Keratinocyte (primary cell): ENCODE measurements around the gene MYO1C. TPM values are rescaled to one million over a fixed set of nuclear protein-coding genes. Genes with fewer than 3 reads are reported as not detected.

ENCODE experiments used
- DNase-seq: peaks from one replicate; pipeline ENCODE4 v3.0.0-alpha.2; 2011; ENCODE audit warnings: low read depth, missing footprints, low spot score
- FAIRE-seq: peaks from 2 replicates; lab custom pipeline; 2011; peaks lifted over from hg19 to GRCh38; lab: Jason Lieb, UNC
- H2AFZ ChIP-seq: 2 replicates; pipeline ENCODE4 v1.6.0; 2012; ENCODE audit warnings: low read length, control low read depth, inconsistent platforms; ENCODE audit not compliant: control insufficient read depth
- H3K27ac ChIP-seq: 2 replicates; pipeline ENCODE4 v1.5.1; 2011; ENCODE audit warnings: low read length; ENCODE audit not compliant: control insufficient read depth, insufficient read depth
- H3K27me3 ChIP-seq: 3 replicates; pipeline ENCODE4 v1.6.0; 2011; ENCODE audit warnings: low read length; ENCODE audit not compliant: control insufficient read depth, insufficient read depth; ENCODE audit errors: extremely low read depth
- H3K36me3 ChIP-seq, 2 experiments: 2 replicates in 1 of 2; 3 replicates in 1 of 2; pipeline ENCODE4 v1.5.1; 2011; ENCODE audit warnings: low read length in 2 of 2, mild to moderate bottlenecking in 1 of 2; ENCODE audit not compliant: control insufficient read depth in 2 of 2, insufficient read depth in 2 of 2; ENCODE audit errors: extremely low read depth in 1 of 2
- H3K4me1 ChIP-seq: 3 replicates; pipeline ENCODE4 v1.5.1; 2011; ENCODE audit warnings: low read length; ENCODE audit not compliant: control insufficient read depth, insufficient read depth; ENCODE audit errors: extremely low read depth
- H3K4me2 ChIP-seq: 3 replicates; pipeline ENCODE4 v1.6.0; 2011; ENCODE audit warnings: low read depth, low read length; ENCODE audit not compliant: control insufficient read depth, insufficient read depth; ENCODE audit errors: extremely low read depth
- H3K4me3 ChIP-seq, 3 experiments: fragments of 200-600 bp in 1 of 3; sonication (generic) in 1 of 3; 2 replicates in 2 of 3; 3 replicates in 1 of 3; pipeline ENCODE4 v1.5.1; 2011 to 2016; ENCODE audit warnings: low read length in 3 of 3, mild to moderate bottlenecking in 3 of 3, control low read depth in 2 of 3, inconsistent platforms in 1 of 3, low read depth in 1 of 3, mixed read lengths in 1 of 3, mixed run types in 1 of 3, moderate library complexity in 1 of 3; ENCODE audit not compliant: control insufficient read depth in 2 of 3, insufficient read depth in 2 of 3; ENCODE audit errors: extremely low read depth in 1 of 3
- H3K79me2 ChIP-seq: 2 replicates; pipeline ENCODE4 v1.6.0; 2012; ENCODE audit warnings: low read length; ENCODE audit not compliant: control insufficient read depth, insufficient read depth
- H3K9ac ChIP-seq: 3 replicates; pipeline ENCODE4 v1.6.0; 2011; ENCODE audit warnings: low read length; ENCODE audit not compliant: control insufficient read depth, insufficient read depth; ENCODE audit errors: extremely low read depth
- H3K9me1 ChIP-seq: 3 replicates; pipeline ENCODE4 v1.6.0; 2011; ENCODE audit warnings: low read length; ENCODE audit not compliant: control insufficient read depth, insufficient read depth; ENCODE audit errors: extremely low read depth
- H3K9me3 ChIP-seq: 2 replicates; pipeline ENCODE4 v1.5.1; 2012; ENCODE audit warnings: low read depth, low read length; ENCODE audit not compliant: control insufficient read depth
- H4K20me1 ChIP-seq: 3 replicates; pipeline ENCODE4 v1.6.0; 2011; ENCODE audit warnings: low read length; ENCODE audit not compliant: control insufficient read depth, insufficient read depth; ENCODE audit errors: extremely low read depth
- CTCF ChIP-seq, 3 experiments: IDR thresholded peaks in 1 of 3; conservative IDR thresholded peaks in 1 of 3; optimal IDR thresholded peaks in 1 of 3; 2 replicates in 2 of 3; 3 replicates in 1 of 3; pipeline versions ENCODE3 to v1.5.1; 2011; ENCODE audit warnings: low read length in 3 of 3, mild to moderate bottlenecking in 3 of 3, moderate library complexity in 2 of 3, control low read depth in 1 of 3, inconsistent platforms in 1 of 3; ENCODE audit not compliant: insufficient read depth in 2 of 3; ENCODE audit errors: extremely low read depth in 1 of 3
- EZH2 ChIP-seq: IDR thresholded peaks from one replicate; pipeline ENCODE4 v1.6.1; 2012; ENCODE audit warnings: inconsistent platforms, mild to moderate bottlenecking, low read length, moderate library complexity
- dilution Hi-C: fragments of 300-500 bp; cut with MboI; formaldehyde crosslinking; loops from one replicate; pipeline ENCODE4 v1.7.0; 2020; ENCODE audit warnings: low sequenced_read_pairs; ENCODE audit not compliant: extremely low pct_ligation_motif_present
- polyA plus RNA-seq, 5 experiments: library from polyadenylated mRNA; depleted of rRNA in 3 of 5; stranded (reverse) in 3 of 5; stranded (forward) in 1 of 5; unstranded in 1 of 5; fragments of >200 nt; gene quantifications; 1 replicate in 1 of 5; 2 replicates in 3 of 5; 3 replicates in 1 of 5; pipeline versions ENCODE4 v1.2.1 to v1.2.3, GENCODE V29; 2011 to 2012; ENCODE audit warnings: missing spikeins in 2 of 5, low read depth in 1 of 5, low replicate concordance in 1 of 5

MYO1C gene
- polyA plus RNA-seq, 1 donor (not counting 4 experiments of a cell fraction or from before 2014, with no cell fraction given), result 101 TPM

GRCh38 chr17:1490643-1491442 lies 1.6 kb downstream of the MYO1C start:
- FAIRE-seq, result no peak
- peak overlapping the region; percentile 75 to 80 (median 76) for H3K4me3 ChIP-seq
- peak overlapping the region; percentile 82 for H3K4me2 ChIP-seq
- H3K9me1 ChIP-seq, result no peaks in the 10 kb centered on the region
- H4K20me1 ChIP-seq, result no peaks in the 10 kb centered on the region
- no peaks in the 10 kb centered on the region for H3K9me3 ChIP-seq
- dilution Hi-C loops, result no loop called here
- peaks cover 17% of the 10 kb centered on the region for H3K79me2 ChIP-seq
- TF ChIP-seq EZH2 (no peak), CTCF (optimal IDR thresholded peaks at IDR 0.05 in 1 of 3, IDR thresholded peaks at IDR 0.05 in 1 of 3, conservative IDR thresholded peaks at IDR 0.05 in 1 of 3; ENCODE audit: extremely low read depth in 1 of 3, insufficient read depth in 2 of 3, low read length in 3 of 3) (no peak)
- H3K4me1 ChIP-seq, result peaks cover 39% of the 10 kb centered on the region
- peak overlapping the region; percentile 49 for H3K27ac ChIP-seq
- no peaks in the 10 kb centered on the region for H3K36me3 ChIP-seq
- H2AFZ ChIP-seq, result peak overlapping the region; percentile 36
- peak overlapping the region; percentile 79 for H3K9ac ChIP-seq
- no peak for DNase-seq
- no peaks in the 10 kb centered on the region for H3K27me3 ChIP-seq

DNA sequence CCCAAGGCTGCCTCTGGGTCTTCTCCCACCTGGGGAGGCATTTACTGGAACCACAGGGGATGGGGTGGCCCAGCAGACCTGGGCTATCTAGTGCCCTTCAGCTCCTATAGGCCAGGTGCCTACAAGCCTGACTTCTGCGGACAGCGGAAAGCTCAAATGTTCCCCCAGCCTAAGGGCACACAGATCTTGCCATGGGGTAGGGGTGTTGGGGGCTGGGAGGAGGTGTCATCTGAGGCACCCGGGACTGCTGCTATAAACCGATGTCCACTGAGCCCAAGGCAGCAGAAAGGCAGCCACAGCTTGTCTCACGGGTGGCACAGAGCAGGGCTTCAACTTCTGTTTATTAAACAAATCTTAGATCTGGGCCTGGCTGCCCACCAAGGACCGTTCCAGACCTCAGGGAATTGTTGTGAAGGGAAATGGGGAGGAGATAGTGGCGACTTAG lies 3.6 kb downstream of the MYO1C start:
- peak overlapping the region; percentile 70 for H3K4me2 ChIP-seq
- no peaks in the 10 kb centered on the region for H3K9me1 ChIP-seq
- no peaks in the 10 kb centered on the region for H3K27me3 ChIP-seq
- H3K9me3 ChIP-seq, result no peaks in the 10 kb centered on the region
- no peak overlapping the region for H3K9ac ChIP-seq
- H2AFZ ChIP-seq, result no peak overlapping the region
- peaks cover 29% of the 10 kb centered on the region for H3K79me2 ChIP-seq
- H3K36me3 ChIP-seq, result no peaks in the 10 kb centered on the region
- no peak for DNase-seq
- H3K4me3 ChIP-seq, result peak overlapping the region in 2 of 3 experiments; percentile 51 to 61
- peak overlapping the region; percentile 61 for H3K27ac ChIP-seq
- FAIRE-seq, result no peak
- dilution Hi-C loops, result no loop called here
- peaks cover 32% of the 10 kb centered on the region for H3K4me1 ChIP-seq
- no peak for TF ChIP-seq CTCF (optimal IDR thresholded peaks at IDR 0.05 in 1 of 3, IDR thresholded peaks at IDR 0.05 in 1 of 3, conservative IDR thresholded peaks at IDR 0.05 in 1 of 3; ENCODE audit: extremely low read depth in 1 of 3, insufficient read depth in 2 of 3, low read length in 3 of 3)
- no peak for TF ChIP-seq EZH2
- H4K20me1 ChIP-seq, result no peaks in the 10 kb centered on the region
